ENCODE data around the gene FNIP1. TPM values are rescaled to one million over a fixed set of nuclear protein-coding genes. Genes with fewer than 3 reads are reported as not detected.

The FNIP1 gene
- total and polyA plus RNA-seq, 2 of the 8 experiments (the other 6 are each of a cell fraction or from before 2014, with no cell fraction given): 3.5 to 17.3 TPM

DNA sequence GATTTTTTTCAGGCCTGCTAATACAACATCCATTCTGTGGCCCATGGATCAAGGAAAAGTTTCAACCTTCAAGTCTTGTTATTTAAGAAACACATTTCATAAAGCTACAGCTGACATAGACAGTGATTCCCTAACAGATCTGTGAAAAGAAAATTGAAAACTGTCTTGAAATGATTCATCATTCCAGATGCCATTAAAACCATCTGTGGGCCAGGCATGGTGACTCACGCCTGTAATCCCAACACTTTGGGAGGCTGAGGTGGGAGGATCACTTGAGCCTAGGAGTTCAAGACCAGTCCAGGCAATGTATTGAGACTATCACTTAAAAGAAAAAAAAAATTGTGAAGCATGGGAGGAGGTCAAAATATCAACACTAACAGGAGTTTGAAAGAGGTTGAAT is 167.8 kb downstream of the FNIP1 start:
- no peak overlapping the region for H3K18ac ChIP-seq (ENCODE audit: extremely low read depth, low read length)
- peaks cover 19 to 98% of the 10 kb centered on the region in 2 experiments for H3K79me2 ChIP-seq (ENCODE audit: control insufficient read depth in 1 of 2, insufficient read depth in 2 of 2, low read length in 2 of 2)
- H2BK20ac ChIP-seq (ENCODE audit: low read length): no peak overlapping the region
- peaks cover 2 to 13% of the 10 kb centered on the region in 2 experiments for H4K20me1 ChIP-seq (replicated peaks in 1 of 2; ENCODE audit: control insufficient read depth in 1 of 2, insufficient read depth in 2 of 2, low read length in 2 of 2)
- H3K23me2 ChIP-seq (ENCODE audit: low read depth, low read length): no peaks in the 10 kb centered on the region
- no peak for TF ChIP-seq NRF1 (IDR thresholded peaks at IDR 0.05; ENCODE audit: low read depth, low read length)
- TF ChIP-seq TAF7 (optimal IDR thresholded peaks at IDR 0.05; ENCODE audit: borderline replicate concordance, low read depth, low read length): no peak
- no peak for TF ChIP-seq RXRA (IDR thresholded peaks at IDR 0.05; ENCODE audit: insufficient read depth, low read depth, low read length)
- no peak for TF ChIP-seq SP4 (IDR thresholded peaks at IDR 0.05; ENCODE audit: low read length)
- no peak for TF ChIP-seq RBBP5 (IDR thresholded peaks at IDR 0.05; ENCODE audit: borderline replicate concordance, low read depth, low read length)
- no peak for TF ChIP-seq EZH2 (IDR thresholded peaks at IDR 0.05; ENCODE audit: low read depth, low read length, severe bottlenecking)
- no peak for TF ChIP-seq RFX5 (IDR thresholded peaks at IDR 0.05; ENCODE audit: borderline replicate concordance, low read depth, low read length)
- TF ChIP-seq JUND (IDR thresholded peaks at IDR 0.05; ENCODE audit: low read length): no peak
- H3K9ac ChIP-seq (replicated peaks in 1 of 4; ENCODE audit: extremely low read depth in 1 of 4, low read depth in 3 of 4, low read length in 3 of 4): no peak overlapping the region
- H3K56ac ChIP-seq (replicated peaks; ENCODE audit: insufficient read length, low read depth, low read length): no peak overlapping the region
- CTCF ChIA-PET (ENCODE audit: partially characterized antibody): no interaction called here
- no peak overlapping the region for H3K4me2 ChIP-seq (ENCODE audit: insufficient read depth in 1 of 2, low read depth in 2 of 2, low read length in 2 of 2)
- H3K14ac ChIP-seq (ENCODE audit: insufficient read length): no peak overlapping the region
- WGBS, 2 experiments (ENCODE audit: extremely low coverage in 1 of 2, insufficient coverage in 1 of 2, insufficient read length in 1 of 2, insufficient replicate concordance in 2 of 2, low coverage in 1 of 2, low lambda C conversion rate in 2 of 2, missing lambda C conversion rate in 1 of 2): 100% methylated on average over 1 of the region's 1 CpG; no CpG with 5 or more reads in 1 of the 2 experiments
- H2BK120ac ChIP-seq (replicated peaks; ENCODE audit: low read depth, low read length): no peak overlapping the region
- FAIRE-seq: no peak
- no peak overlapping the region for H2BK12ac ChIP-seq (ENCODE audit: low read depth, low read length)
- H3K9me3 ChIP-seq (ENCODE audit: insufficient read depth in 2 of 2, low read depth in 1 of 2, low read length in 1 of 2): no peaks in the 10 kb centered on the region
- no peak overlapping the region for H3K4me3 ChIP-seq (ENCODE audit: extremely low read depth in 1 of 4, insufficient read depth in 2 of 4, low read depth in 3 of 4, low read length in 4 of 4)
- no peaks in the 10 kb centered on the region for H3K27me3 ChIP-seq (replicated peaks in 1 of 4; ENCODE audit: control insufficient read depth in 3 of 4, extremely low read depth in 1 of 4, insufficient read depth in 3 of 4, low read length in 3 of 4)
- DNase-seq (ENCODE audit: low read depth in 1 of 2, low spot score in 2 of 2): no peak
- no peak overlapping the region for H2AFZ ChIP-seq (ENCODE audit: low read length)
- no peak overlapping the region for H3K4ac ChIP-seq (replicated peaks; ENCODE audit: insufficient read length, low read depth, low read length)
- H2BK5ac ChIP-seq (ENCODE audit: low read depth, low read length): no peak overlapping the region
- H4K8ac ChIP-seq (ENCODE audit: extremely low read depth, insufficient read depth, low read length): no peak overlapping the region
- H2AK5ac ChIP-seq (ENCODE audit: low read depth, low read length): no peak overlapping the region
- no peak overlapping the region for H3K27ac ChIP-seq (ENCODE audit: low read depth, low read length)
- H4K5ac ChIP-seq (ENCODE audit: insufficient read length, low read depth, low read length): no peak overlapping the region
- POLR2A ChIA-PET (ENCODE audit: partially characterized antibody): no interaction called here
- no peaks in the 10 kb centered on the region for H3K36me3 ChIP-seq (ENCODE audit: control insufficient read depth in 2 of 4, insufficient read depth in 4 of 4, low read length in 3 of 4)
- peaks cover 5% of the 10 kb centered on the region for H3K79me1 ChIP-seq (ENCODE audit: low read depth, low read length)
- peaks cover 0 to 2% (median 0%) of the 10 kb centered on the region in 4 experiments; a peak in 1 of 7 replicates for H3K4me1 ChIP-seq (replicated peaks in 1 of 4; ENCODE audit: control insufficient read depth in 3 of 4, insufficient read depth in 4 of 4, low read length in 3 of 4)
- H4K91ac ChIP-seq (replicated peaks; ENCODE audit: insufficient read length, low read length): no peak overlapping the region
- H3K23ac ChIP-seq (ENCODE audit: insufficient read length): no peak overlapping the region
- no peak overlapping the region for H2BK15ac ChIP-seq (ENCODE audit: low read length)
